Brain pericyte (primary cell): ENCODE data around the gene SLC38A8.
A peak's percentile ranks its signal among the peaks of the same experiment; 100 is the strongest.

Experiments
- DNase-seq: peaks from one replicate; pipeline ENCODE4 v3.0.0-alpha.2; 2012; ENCODE audit warnings: low read depth, low spot score

SLC38A8 gene

GRCh38 chr16:84068783-84069462, 26.3 kb upstream of the SLC38A8 start:
- DNase-seq = no peak

DNA sequence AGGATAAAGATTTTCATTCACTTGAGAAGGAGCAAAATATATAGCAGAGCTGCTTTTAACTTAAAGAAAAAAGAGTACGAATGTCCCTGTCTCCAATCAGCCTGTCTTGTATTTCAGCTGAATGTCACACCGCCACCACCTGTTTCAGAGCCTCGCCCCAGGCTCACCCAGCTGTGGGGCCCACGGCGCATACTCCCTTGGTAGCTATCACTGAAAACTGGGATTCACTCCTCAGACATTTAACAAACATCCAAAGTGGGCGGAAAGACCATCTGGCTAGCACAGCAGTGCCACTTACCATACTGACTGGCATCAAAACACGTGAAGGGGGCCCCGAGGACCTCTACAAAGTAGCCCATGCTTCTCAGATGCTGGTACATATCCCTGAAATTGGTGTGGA, 25.4 kb upstream of the SLC38A8 start:
- DNase-seq = no peak

- DNase-seq = no peak
Observed at GRCh38 chr16:84067640-84068039, 25.0 kb upstream of the SLC38A8 start.

- DNase-seq = no peak
Observed at GRCh38 chr16:84065536-84066132, 23.0 kb upstream of the SLC38A8 start.

DNA sequence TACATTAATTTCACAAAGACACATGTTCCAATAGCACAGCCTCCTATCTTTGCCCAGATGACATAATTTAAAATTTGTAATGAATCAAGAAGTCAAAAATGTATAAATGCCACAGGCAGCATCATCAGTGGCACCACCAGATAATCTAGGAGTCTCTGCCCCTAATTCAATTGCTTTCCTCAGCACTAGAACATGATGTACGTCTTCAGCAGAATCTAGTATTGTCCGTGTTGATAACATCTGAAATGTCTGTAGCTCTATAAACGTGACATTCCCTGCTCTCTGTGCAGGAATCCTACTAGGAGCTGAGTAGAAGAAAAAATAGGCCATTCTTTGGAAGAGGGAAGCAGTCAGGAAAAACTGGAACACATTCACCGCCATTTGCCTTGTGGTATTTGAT, 21.4 kb upstream of the SLC38A8 start:
- DNase-seq = no peak

GRCh38 chr16:84062734-84063640, 20.4 kb upstream of the SLC38A8 start:
- DNase-seq = peak; percentile 10

DNA sequence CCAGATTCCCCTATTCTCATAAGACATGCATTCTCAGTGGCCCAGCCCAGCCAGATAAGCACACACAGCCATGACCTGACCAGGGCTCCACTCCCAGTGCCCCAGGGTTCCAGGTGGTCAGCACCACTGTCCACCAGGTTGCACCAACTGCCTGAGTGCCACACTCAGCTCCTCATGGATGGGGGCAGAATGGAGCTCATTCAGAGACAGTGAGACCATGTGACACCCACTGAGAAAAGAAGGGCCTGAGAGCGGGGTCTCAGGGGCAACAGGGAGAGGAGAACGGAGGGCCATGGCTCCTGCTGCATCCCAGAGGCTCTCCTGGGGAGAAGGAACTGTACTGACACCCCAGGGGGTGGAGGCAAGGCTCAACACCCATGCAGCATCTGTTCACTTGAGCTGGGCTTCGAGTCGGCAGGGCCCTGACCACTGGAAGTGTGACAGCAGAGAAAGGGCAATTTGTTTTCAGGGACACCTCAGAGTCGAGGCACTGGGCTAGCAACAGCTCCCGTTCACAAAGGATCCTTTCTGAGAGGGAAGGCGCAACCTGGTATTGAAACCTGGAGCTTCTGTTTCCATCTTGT, 18.7 kb upstream of the SLC38A8 start:
- DNase-seq = no peak

GRCh38 chr16:84059946-84060901, 17.6 kb upstream of the SLC38A8 start:
- DNase-seq = no peak

DNA sequence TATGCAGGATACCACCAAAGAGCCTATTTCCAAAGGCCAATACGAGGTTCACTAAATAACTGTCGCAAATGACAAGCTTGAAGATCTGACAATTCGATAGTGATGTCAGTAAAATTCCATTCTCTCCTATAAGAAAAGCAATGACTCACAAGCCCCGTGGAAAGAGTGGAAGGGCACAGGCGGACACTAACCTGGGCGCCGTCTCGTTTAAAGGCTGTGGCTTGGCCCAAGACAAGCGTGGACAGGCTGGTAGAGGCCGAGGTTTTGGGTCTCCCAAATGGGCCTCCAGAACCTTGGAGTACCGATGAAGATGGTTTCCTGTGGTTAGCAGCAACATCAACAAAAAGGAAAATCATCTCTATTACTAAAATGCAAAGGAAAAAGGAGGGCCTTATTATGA, 16.5 kb upstream of the SLC38A8 start:
- DNase-seq = no peak

- no peak for DNase-seq
Observed at GRCh38 chr16:84058664-84059063, 16.1 kb upstream of the SLC38A8 start.

DNA sequence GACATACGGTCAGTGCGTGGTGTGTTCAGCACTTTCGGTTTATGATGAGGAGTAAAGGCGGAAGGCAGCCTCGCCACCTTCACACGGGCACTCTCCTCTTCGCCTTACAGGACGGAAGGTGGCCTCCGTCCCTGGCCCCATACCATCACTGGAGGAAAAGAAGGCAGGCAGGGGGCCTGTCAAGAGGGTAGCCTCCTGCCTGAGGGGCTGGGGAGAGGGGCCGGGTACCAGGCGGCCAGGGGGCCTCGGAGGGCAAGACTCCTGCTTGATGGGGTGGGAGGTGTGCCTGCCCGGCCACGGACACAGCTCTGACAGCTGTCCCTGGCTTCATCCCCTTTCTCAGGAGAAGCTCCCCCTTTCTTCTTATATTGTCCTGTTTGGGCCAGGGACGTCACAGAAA, 15.6 kb upstream of the SLC38A8 start:
- no peak for DNase-seq

DNA sequence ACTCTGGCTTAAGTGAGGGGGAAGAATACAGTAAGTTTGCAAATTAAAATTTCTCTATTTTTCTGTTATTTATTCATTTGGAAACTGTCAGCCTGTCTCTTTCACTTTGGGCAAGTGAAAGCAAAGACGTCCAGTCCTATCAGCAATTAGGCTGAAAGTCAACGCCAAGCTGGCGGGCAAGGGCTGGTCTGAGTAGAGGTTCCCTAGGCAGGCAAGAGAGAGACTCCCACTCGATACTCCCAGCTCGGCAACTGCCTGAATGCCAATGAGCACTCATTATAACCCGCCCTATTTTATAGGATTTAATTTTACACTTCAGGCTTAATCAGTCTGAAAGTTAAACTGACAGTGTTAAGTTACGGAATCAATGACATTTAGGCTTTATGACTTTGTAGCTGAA, 14.3 kb upstream of the SLC38A8 start:
- DNase-seq = no peak

DNA sequence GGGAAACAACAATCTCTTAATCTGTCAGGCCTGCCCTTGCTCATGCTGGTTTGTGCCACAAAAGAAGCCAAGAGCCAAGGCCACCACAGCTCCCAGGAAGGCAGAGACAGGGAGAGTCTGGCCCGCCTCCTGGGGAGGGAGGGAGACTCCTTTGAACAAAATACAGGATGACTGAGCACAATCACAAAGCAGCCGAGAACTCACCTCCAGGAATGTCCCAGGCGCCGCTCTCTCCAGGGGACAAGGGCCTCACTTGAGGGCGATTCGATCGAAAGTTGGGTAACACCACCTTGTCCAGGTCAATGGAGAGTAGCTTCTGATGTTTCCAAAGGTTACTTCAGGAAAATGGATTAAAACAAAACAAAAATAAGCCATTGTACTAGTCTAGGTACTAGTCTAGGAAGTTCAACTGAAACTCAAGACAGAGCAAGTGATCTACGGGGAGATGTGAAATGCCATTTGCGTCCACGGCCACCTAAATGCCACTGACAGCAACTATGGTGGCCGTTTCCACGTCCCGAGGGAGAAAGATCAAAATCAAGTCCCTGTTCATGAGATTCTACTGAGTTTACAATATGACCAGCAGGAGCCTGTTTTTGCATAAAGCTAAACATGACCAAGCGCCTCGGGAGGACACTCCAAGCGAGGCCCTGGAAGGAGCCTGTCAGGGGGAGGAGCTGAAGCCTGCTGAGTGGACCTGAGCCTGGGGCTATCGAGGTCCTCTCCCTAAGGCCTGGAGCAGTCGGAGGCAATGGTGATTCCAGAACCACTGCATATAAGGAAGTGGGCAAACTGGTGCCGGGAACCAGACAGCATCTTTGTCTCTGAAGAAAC, 13.4 kb upstream of the SLC38A8 start:
- no peak for DNase-seq

DNA sequence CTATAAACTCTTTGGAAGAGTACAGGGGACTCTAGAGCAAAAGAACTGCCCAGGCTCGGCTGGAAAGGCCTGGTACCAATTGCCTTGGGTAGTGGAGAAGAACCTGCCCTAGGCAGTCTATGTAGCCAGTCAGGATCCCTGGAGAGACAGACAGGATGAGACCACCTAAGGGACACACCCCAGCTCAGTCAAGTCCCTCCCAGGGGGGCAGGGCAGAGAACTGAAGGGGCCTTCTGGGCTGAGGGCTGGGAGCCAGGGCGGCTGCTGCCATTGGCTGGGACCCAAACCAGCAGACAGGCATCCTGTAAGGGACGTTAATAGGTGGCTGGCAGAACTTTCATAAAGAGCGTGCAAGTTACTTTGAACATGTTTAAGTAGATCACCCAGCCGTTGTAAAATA, 12.8 kb upstream of the SLC38A8 start:
- no peak for DNase-seq

DNA sequence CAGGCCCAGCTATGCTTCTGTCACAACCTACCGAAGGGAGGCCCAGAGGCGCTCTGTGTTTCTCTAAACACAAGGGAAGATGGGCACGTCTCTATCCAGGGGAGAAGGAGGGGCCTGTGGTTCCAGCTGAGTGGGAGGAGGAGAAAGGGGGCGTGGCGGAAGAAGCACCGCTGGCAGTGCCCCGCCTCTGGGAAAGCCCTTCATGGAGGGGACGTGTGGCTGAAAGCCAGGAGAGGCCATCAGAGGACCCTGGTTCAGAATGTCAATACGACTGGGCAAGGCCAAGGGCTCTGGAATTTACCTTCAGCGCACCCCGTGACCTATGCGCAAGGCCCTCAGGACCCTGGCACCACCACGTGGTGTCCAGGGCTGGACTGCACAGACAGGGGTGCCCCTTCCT, 12.3 kb upstream of the SLC38A8 start:
- no peak for DNase-seq

DNA sequence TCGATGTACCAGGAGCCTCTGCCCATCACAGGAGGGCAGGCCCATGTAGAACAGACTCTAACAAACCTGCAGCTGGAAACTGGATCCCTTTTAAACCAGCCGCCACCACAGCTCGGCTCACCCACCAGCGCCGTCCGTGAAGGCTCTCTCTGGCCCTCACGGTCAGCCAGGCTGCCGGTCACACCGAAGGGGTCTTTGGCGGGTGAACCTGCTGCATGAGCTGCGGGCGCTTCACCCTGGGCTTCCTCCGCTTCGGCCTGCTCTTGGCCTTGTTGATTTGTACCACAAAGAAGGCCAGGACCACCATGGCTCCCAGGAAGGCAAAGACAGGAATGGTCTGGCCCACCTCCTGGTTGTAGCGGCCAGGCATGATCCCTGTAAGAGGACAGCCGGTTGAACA, 11.7 kb upstream of the SLC38A8 start:
- no peak for DNase-seq

- DNase-seq = no peak
Observed at GRCh38 chr16:84053237-84053636, 10.6 kb upstream of the SLC38A8 start.

- DNase-seq = no peak
Observed at GRCh38 chr16:84052071-84052622, 9.6 kb upstream of the SLC38A8 start.

DNA sequence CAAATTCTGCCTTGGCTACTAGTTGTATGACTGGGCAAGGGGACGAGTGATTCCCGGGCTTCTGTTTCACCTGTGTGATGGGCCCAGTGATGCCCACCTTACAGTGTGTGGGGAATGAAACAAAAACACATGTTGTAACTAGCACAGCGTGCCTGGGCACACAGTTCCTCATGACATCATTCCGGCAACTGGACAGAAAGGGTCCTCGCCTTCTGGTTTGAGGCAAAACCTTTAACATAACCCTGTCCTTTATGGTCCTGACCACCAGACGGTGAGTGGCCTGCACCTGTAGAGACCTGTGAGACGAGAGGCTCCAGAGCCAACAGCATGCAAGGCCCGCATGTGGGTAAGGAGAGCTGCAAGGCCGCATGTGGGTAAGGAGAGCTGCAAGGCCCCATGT, 7.7 kb upstream of the SLC38A8 start:
- no peak for DNase-seq
